Measurements from ENCODE around the gene TMEM171. TPM values are rescaled to one million over a fixed set of nuclear protein-coding genes. Genes with fewer than 3 reads are reported as not detected.

Gene TMEM171
- total and polyA plus RNA-seq, 2 of the 4 experiments (the other 2 are of a cell fraction) = 3.0 to 5.1 TPM

DNA sequence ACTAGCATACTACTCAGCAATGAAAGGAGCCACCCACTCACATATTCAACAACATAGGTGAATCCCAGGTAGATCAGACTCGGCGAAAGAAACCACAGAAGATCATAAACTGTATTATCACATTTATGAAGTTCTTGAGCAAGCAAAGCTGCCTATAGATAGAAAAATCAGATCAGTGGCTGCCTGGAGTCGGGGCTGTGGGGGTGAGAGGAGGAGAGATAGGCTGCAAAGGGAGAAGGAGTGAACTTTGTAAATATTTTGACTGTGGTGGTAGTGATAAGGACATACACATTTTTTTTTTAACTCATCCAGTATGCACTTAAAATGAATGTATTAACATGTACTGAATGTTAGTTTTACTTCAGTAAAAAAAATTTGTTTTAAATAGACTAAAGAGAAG, 29.2 kb downstream of the TMEM171 start:
- CTCF ChIA-PET = no interaction called here
- Histone ChIP-seq H3K9ac (ENCODE audit: low read depth, low read length) (no peak overlapping the region), H2BK15ac (ENCODE audit: low read depth, low read length) (no peak overlapping the region), H3K27me3 (ENCODE audit: control insufficient read depth, insufficient read depth, low read length) (peaks cover 7% of the 10 kb centered on the region), H3K14ac (replicated peaks; ENCODE audit: low read depth, low read length) (no peak overlapping the region), H2BK20ac (ENCODE audit: low read depth, low read length) (no peak overlapping the region), H4K8ac (ENCODE audit: low read depth in 2 of 2, low read length in 2 of 2) (no peak overlapping the region), H3K18ac (ENCODE audit: low read depth, low read length) (no peak overlapping the region), H3K79me1 (ENCODE audit: low read depth in 1 of 2, low read length in 2 of 2) (no peaks in the 10 kb centered on the region), H4K5ac (ENCODE audit: low read depth, low read length) (no peak overlapping the region), H3K4me2 (ENCODE audit: low read depth, low read length) (no peak overlapping the region), H2BK5ac (ENCODE audit: low read depth, low read length, poor library complexity, severe bottlenecking) (no peak overlapping the region), H3K27ac (ENCODE audit: insufficient read depth, low read length) (no peak overlapping the region), H3K4me1 (ENCODE audit: control insufficient read depth, insufficient read depth, low read length) (peaks cover 3% of the 10 kb centered on the region; the same call in 1 of the 2 replicates), H2AK9ac (replicated peaks; ENCODE audit: low read depth, low read length, poor library complexity) (no peak overlapping the region), H3K56ac (ENCODE audit: extremely low read depth, insufficient read depth, low read length) (no peak overlapping the region), H3K4me3 (ENCODE audit: insufficient read depth, low read depth, low read length) (no peak overlapping the region), H2AK5ac (ENCODE audit: low read depth, low read length) (no peak overlapping the region), H3K9me3 (ENCODE audit: control insufficient read depth, insufficient read depth, low read length) (no peaks in the 10 kb centered on the region), H3K9me1 (ENCODE audit: insufficient read depth, low read length) (0 out of 2 replicates have a peak, but pooled peaks cover 3% of the 10 kb centered on the region), H4K91ac (ENCODE audit: insufficient read depth, low read depth, low read length) (no peak overlapping the region), H2BK120ac (ENCODE audit: low read depth, low read length) (no peak overlapping the region), H3K4ac (ENCODE audit: low read depth, low read length) (no peak overlapping the region), H2AFZ (replicated peaks; ENCODE audit: low read length, poor library complexity) (no peak overlapping the region), H4K20me1 (ENCODE audit: insufficient read depth, low read length) (no peaks in the 10 kb centered on the region), H3K36me3 (ENCODE audit: control insufficient read depth, insufficient read depth, low read length) (no peaks in the 10 kb centered on the region), H3K23ac (ENCODE audit: low read depth, low read length) (no peak overlapping the region)
- dilution Hi-C loops (cut with HindIII; ENCODE audit: low sequenced_read_pairs, unreplicated experiment) (no loop called here), intact Hi-C loops (cut with micrococcal nuclease) (loop anchor here (5.0 kb wide), 1 partner anchor 38 kb away; no protein-coding TSS in a partner anchor), in situ Hi-C loops (cut with MboI; ENCODE audit: low sequenced_read_pairs) (no loop called here)
- peak; percentile 40; the same call in 1 of the 2 replicates for ATAC-seq (ENCODE audit: low read depth)
- DNase-seq = no peak
- TF ChIP-seq, protein P1, sequence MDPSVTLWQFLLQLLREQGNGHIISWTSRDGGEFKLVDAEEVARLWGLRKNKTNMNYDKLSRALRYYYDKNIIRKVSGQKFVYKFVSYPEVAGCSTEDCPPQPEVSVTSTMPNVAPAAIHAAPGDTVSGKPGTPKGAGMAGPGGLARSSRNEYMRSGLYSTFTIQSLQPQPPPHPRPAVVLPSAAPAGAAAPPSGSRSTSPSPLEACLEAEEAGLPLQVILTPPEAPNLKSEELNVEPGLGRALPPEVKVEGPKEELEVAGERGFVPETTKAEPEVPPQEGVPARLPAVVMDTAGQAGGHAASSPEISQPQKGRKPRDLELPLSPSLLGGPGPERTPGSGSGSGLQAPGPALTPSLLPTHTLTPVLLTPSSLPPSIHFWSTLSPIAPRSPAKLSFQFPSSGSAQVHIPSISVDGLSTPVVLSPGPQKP (IDR thresholded peaks at IDR 0.05; ENCODE audit: borderline replicate concordance, low read depth, low read length) = no peak
- TF ChIP-seq RAD21 (IDR thresholded peaks at IDR 0.05; ENCODE audit: low read length) = no peak
- TF ChIP-seq POLR2A (IDR thresholded peaks at IDR 0.05; ENCODE audit: low read depth, low read length) = no peak
- TF ChIP-seq, protein P2, sequence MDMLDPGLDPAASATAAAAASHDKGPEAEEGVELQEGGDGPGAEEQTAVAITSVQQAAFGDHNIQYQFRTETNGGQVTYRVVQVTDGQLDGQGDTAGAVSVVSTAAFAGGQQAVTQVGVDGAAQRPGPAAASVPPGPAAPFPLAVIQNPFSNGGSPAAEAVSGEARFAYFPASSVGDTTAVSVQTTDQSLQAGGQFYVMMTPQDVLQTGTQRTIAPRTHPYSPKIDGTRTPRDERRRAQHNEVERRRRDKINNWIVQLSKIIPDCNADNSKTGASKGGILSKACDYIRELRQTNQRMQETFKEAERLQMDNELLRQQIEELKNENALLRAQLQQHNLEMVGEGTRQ (IDR thresholded peaks at IDR 0.05; ENCODE audit: low read depth, low read length) = no peak
- no peak for TF ChIP-seq FOS (IDR thresholded peaks at IDR 0.05; ENCODE audit: low read depth, low read length)
- no peak for TF ChIP-seq CHD1 (IDR thresholded peaks at IDR 0.05; ENCODE audit: low read depth, low read length)
- TF ChIP-seq CEBPB (IDR thresholded peaks at IDR 0.05; ENCODE audit: low read depth, low read length) = no peak
- TF ChIP-seq RFX5 (IDR thresholded peaks at IDR 0.05; ENCODE audit: low read depth, low read length) = no peak
- TF ChIP-seq BHLHE40 (IDR thresholded peaks at IDR 0.05; ENCODE audit: low read depth, low read length) = no peak
- TF ChIP-seq MXI1 (IDR thresholded peaks at IDR 0.05; ENCODE audit: borderline replicate concordance, low read depth, low read length) = no peak
- TF ChIP-seq RCOR1 (IDR thresholded peaks at IDR 0.05; ENCODE audit: insufficient replicate concordance, low read length) = no peak
- no peak for TF ChIP-seq MAZ (IDR thresholded peaks at IDR 0.05; ENCODE audit: borderline replicate concordance, low read depth, low read length)
- POLR2A ChIA-PET (ENCODE audit: unreplicated experiment) = no interaction called here
- WGBS, 2 experiments (ENCODE audit: extremely low coverage in 2 of 2, insufficient read length in 1 of 2) = no CpG with 5 or more reads among the region's 3 CpGs
- no TSS peak for BruUV-seq (replicated peaks)
